PC-3 (cell line): Measurements from ENCODE around the gene FBXO2. TPM values are rescaled to one million over a fixed set of nuclear protein-coding genes. Genes with fewer than 3 reads are reported as not detected.

Experiments
- ATAC-seq: fragments of 200-7000 bp; cut with Tn5 transposase; 2 replicates; pipeline ENCODE4 v1.9.1; 2020; ENCODE audit warnings: mild to moderate bottlenecking, moderate library complexity
- BruUV-seq: library from RNA; stranded (reverse); fragments of 400-500 nt; replicated peaks from 2 replicates; lab custom pipeline; 2021; lab: Mats Ljungman, UMichigan
- CTCF ChIA-PET: fragments of 300-600 bp; sonication (Branson Sonifier 250); formaldehyde crosslinking; loops from one replicate; lab custom pipeline; 2022; ENCODE audit warnings: antibody characterized with exemption; lab: Charles Lee
- POLR2A ChIA-PET: fragments of 300-600 bp; sonication (Branson Sonifier 250); formaldehyde crosslinking; loops from one replicate; lab custom pipeline; 2022; ENCODE audit warnings: antibody characterized with exemption; ENCODE audit not compliant: unreplicated experiment; lab: Charles Lee
- DNase-seq: peaks from one replicate; pipeline ENCODE4 v3.0.0-alpha.2; 2015
- H2AFZ ChIP-seq: fragments of 300-600 bp; sonication (generic); 2 replicates; pipeline ENCODE4 v1.6.0; 2016; ENCODE audit warnings: antibody characterized with exemption, low read length
- H3F3A ChIP-seq: fragments of 300-600 bp; sonication (generic); one replicate; pipeline ENCODE4 v1.6.0; 2017; ENCODE audit warnings: antibody characterized with exemption, low read length, control low read depth, mild to moderate bottlenecking; ENCODE audit not compliant: unreplicated experiment
- H3K27ac ChIP-seq: fragments of 300-600 bp; sonication (generic); 2 replicates; pipeline ENCODE4 v1.5.1; 2016; ENCODE audit warnings: mild to moderate bottlenecking, low read length
- H3K27me3 ChIP-seq: fragments of 300-600 bp; sonication (generic); 2 replicates; pipeline ENCODE4 v1.6.1; 2016; ENCODE audit warnings: low read length, mixed read lengths
- H3K36me3 ChIP-seq: fragments of 300-600 bp; sonication (generic); 2 replicates; pipeline ENCODE4 v1.6.1; 2016; ENCODE audit warnings: low read depth, mixed run types, low read length, mixed read lengths
- H3K4me1 ChIP-seq: fragments of 300-600 bp; sonication (generic); 2 replicates; pipeline ENCODE4 v1.5.1; 2016; ENCODE audit warnings: low read length; ENCODE audit not compliant: insufficient read depth
- H3K4me2 ChIP-seq: fragments of 300-600 bp; sonication (generic); 2 replicates; pipeline ENCODE4 v1.6.0; 2016; ENCODE audit warnings: low read length
- H3K4me3 ChIP-seq: fragments of 300-600 bp; sonication (generic); 2 replicates; pipeline ENCODE4 v1.5.1; 2016; ENCODE audit warnings: mild to moderate bottlenecking, low read length, mixed read lengths
- H3K79me2 ChIP-seq: fragments of 300-600 bp; sonication (generic); 2 replicates; pipeline ENCODE4 v1.6.1; 2017; ENCODE audit warnings: low read length, mixed read lengths
- H3K9ac ChIP-seq: fragments of 300-600 bp; sonication (generic); 2 replicates; pipeline ENCODE4 v1.6.0; 2016; ENCODE audit warnings: mild to moderate bottlenecking, low read length
- H3K9me2 ChIP-seq: fragments of 300-600 bp; sonication (generic); replicated peaks from 2 replicates; pipeline ENCODE4 v1.6.1; 2016; ENCODE audit warnings: mixed run types, low read length, mixed read lengths
- H3K9me3 ChIP-seq: fragments of 300-600 bp; sonication (generic); 2 replicates; pipeline ENCODE4 v1.6.1; 2016; ENCODE audit warnings: low read length, mixed read lengths
- H4K20me1 ChIP-seq: fragments of 300-600 bp; sonication (generic); 2 replicates; pipeline ENCODE4 v1.6.1; 2016; ENCODE audit warnings: low read length, mixed read lengths
- EZH2 ChIP-seq: fragments of 300-600 bp; sonication (generic); IDR thresholded peaks from one replicate; pipeline ENCODE4 v1.6.1; 2017; ENCODE audit warnings: antibody characterized with exemption, mild to moderate bottlenecking, low read length; ENCODE audit not compliant: unreplicated experiment
- EZH2phosphoT487 ChIP-seq: fragments of 300-600 bp; sonication (generic); IDR thresholded peaks from 2 replicates; pipeline ENCODE4 v1.6.1; 2018; ENCODE audit warnings: mild to moderate bottlenecking, antibody characterized with exemption, low read length, borderline replicate concordance
- intact Hi-C: fragments of 100-400 bp; cut with micrococcal nuclease; formaldehyde crosslinking; loops from 2 replicates; pipeline ENCODE4 v1.9.0; 2023
- total RNA-seq: library from RNA; depleted of rRNA; stranded (reverse); fragments of >200 nt; gene quantifications from 2 replicates; pipeline ENCODE4 v1.2.3, GENCODE V29; 2014
- TF ChIP-seq, protein P1 (sequence below): fragments of 300-600 bp; sonication (generic); conservative IDR thresholded peaks from 2 replicates; pipeline ENCODE4 v1.5.1; 2017; ENCODE audit warnings: antibody characterized with exemption, low read depth, mild to moderate bottlenecking, low read length

Gene FBXO2
- total RNA-seq, 1 experiment from 2014 or later = 15.3 TPM

DNA sequence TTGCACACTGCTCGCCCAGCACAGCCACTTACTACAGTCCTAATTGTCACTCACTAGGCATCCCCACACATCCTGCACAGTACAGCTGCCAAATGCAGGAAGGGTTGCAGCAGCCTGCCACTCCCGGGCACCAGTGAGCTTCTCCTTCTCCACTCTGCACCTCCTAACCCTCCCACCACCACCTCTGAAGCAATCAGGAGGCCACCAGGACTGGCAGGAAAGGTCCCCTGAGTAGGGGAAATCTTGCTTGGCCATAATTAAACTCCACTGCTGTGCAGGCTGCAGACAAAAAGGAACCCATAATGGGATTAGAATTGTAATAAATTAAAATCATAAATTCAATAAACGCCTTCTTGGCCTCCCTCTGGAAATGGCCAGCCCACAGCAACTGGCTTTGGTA, 31.8 kb downstream of the FBXO2 start:
- no peaks in the 10 kb centered on the region for H3K9me3 ChIP-seq
- H3F3A ChIP-seq = no peaks in the 10 kb centered on the region
- BruUV-seq = no TSS peak
- ChIA-PET POLR2A (no interaction called here), CTCF (no interaction called here)
- H3K36me3 ChIP-seq = no peaks in the 10 kb centered on the region
- no peak overlapping the region for H2AFZ ChIP-seq
- no peak overlapping the region for H3K27ac ChIP-seq
- intact Hi-C loops = no loop called here
- DNase-seq = no peak
- no peak for ATAC-seq
- no peak overlapping the region for H3K9ac ChIP-seq
- H4K20me1 ChIP-seq = no peaks in the 10 kb centered on the region
- no peaks in the 10 kb centered on the region for H3K4me1 ChIP-seq
- TF ChIP-seq EZH2 = no peak
- TF ChIP-seq, protein P1, sequence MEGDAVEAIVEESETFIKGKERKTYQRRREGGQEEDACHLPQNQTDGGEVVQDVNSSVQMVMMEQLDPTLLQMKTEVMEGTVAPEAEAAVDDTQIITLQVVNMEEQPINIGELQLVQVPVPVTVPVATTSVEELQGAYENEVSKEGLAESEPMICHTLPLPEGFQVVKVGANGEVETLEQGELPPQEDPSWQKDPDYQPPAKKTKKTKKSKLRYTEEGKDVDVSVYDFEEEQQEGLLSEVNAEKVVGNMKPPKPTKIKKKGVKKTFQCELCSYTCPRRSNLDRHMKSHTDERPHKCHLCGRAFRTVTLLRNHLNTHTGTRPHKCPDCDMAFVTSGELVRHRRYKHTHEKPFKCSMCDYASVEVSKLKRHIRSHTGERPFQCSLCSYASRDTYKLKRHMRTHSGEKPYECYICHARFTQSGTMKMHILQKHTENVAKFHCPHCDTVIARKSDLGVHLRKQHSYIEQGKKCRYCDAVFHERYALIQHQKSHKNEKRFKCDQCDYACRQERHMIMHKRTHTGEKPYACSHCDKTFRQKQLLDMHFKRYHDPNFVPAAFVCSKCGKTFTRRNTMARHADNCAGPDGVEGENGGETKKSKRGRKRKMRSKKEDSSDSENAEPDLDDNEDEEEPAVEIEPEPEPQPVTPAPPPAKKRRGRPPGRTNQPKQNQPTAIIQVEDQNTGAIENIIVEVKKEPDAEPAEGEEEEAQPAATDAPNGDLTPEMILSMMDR = no peak
- TF ChIP-seq EZH2phosphoT487 = no peak
- H3K27me3 ChIP-seq = peaks cover 12% of the 10 kb centered on the region
- H3K9me2 ChIP-seq = no peaks in the 10 kb centered on the region
- H3K79me2 ChIP-seq = no peaks in the 10 kb centered on the region
- no peak overlapping the region for H3K4me2 ChIP-seq
- H3K4me3 ChIP-seq = no peak overlapping the region

DNA sequence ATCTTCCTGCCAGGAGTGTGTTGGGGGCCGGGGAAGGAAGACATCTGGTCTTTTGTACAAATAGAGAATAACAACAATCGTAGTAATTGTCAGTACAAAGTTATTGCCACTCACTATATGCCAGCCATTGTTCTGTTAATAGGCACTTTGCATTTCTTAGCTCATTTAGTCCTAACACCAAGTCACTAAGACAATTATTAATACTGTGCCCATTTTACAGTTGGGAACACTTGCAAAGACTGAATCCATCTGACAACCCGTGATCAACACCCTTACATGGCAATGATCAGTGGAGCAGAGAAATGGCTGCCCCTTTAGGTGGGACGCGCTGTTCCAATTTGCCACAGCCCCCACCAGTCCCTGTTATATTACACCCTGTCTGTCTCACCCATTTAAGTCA, 33.3 kb downstream of the FBXO2 start:
- H3K36me3 ChIP-seq = no peaks in the 10 kb centered on the region
- no peaks in the 10 kb centered on the region for H3K4me1 ChIP-seq
- H3K9ac ChIP-seq = no peak overlapping the region
- no peaks in the 10 kb centered on the region for H3K9me3 ChIP-seq
- intact Hi-C loops = no loop called here
- ChIA-PET CTCF (no interaction called here), POLR2A (no interaction called here)
- no peak overlapping the region for H3K4me3 ChIP-seq
- TF ChIP-seq EZH2 (no peak), EZH2phosphoT487 (no peak)
- TF ChIP-seq, protein P1 = no peak
- ATAC-seq = no peak
- BruUV-seq = no TSS peak
- no peaks in the 10 kb centered on the region for H4K20me1 ChIP-seq
- H3K27me3 ChIP-seq = peaks cover 13% of the 10 kb centered on the region
- no peak overlapping the region for H3K27ac ChIP-seq
- no peaks in the 10 kb centered on the region for H3F3A ChIP-seq
- H3K4me2 ChIP-seq = no peak overlapping the region
- no peak overlapping the region for H2AFZ ChIP-seq
- DNase-seq = no peak
- no peaks in the 10 kb centered on the region for H3K9me2 ChIP-seq
- no peaks in the 10 kb centered on the region for H3K79me2 ChIP-seq

DNA sequence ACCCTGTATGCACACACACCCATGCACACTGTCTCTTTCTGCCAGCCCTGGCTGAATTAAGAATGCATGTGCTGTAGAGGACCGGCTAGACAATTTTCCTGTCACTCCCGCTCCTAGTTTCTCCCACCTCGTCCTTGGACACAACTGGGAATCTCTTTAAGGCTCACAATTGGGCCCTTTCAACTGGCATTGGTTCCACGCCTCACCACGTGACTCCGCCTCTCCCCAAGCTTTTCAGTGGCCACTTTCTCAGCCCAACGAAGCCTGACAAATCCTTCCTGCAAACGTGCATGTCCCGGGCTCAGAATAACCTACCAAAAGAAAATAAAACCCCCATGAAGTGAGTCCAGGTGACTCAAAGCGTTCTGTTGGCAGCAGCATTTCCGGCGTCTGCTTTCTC, 33.8 kb downstream of the FBXO2 start:
- Histone ChIP-seq H2AFZ (no peak overlapping the region), H3K4me1 (no peaks in the 10 kb centered on the region), H3K27ac (no peak overlapping the region), H3K9me3 (no peaks in the 10 kb centered on the region), H3K79me2 (no peaks in the 10 kb centered on the region), H4K20me1 (no peaks in the 10 kb centered on the region), H3K4me2 (no peak overlapping the region), H3K9me2 (no peaks in the 10 kb centered on the region), H3K4me3 (no peak overlapping the region), H3F3A (no peaks in the 10 kb centered on the region), H3K9ac (no peak overlapping the region), H3K27me3 (peaks cover 9% of the 10 kb centered on the region), H3K36me3 (no peaks in the 10 kb centered on the region)
- ChIA-PET CTCF (no interaction called here), POLR2A (no interaction called here)
- TF ChIP-seq, protein P1 = no peak
- TF ChIP-seq EZH2 = no peak
- no peak for TF ChIP-seq EZH2phosphoT487
- no TSS peak for BruUV-seq
- no peak for ATAC-seq
- intact Hi-C loops = no loop called here
- DNase-seq = no peak
